ENCODE measurements around the gene GPR22. TPM values are rescaled to one million over a fixed set of nuclear protein-coding genes. Genes with fewer than 3 reads are reported as not detected.

Gene GPR22

GRCh38 chr7:107505362-107505761 lies 35.5 kb downstream of the GPR22 start:
- Histone ChIP-seq H3K27me3 (ENCODE audit: control insufficient read depth, insufficient read depth, low read length) (no peaks in the 10 kb centered on the region), H3K9ac (ENCODE audit: low read depth, low read length) (no peak overlapping the region), H3K4me3 (ENCODE audit: low read length) (no peak overlapping the region), H3K4me2 (ENCODE audit: low read length) (no peak overlapping the region), H3K4me1 (ENCODE audit: control insufficient read depth, insufficient read depth, low read length) (no peaks in the 10 kb centered on the region), H3K9me3 (replicated peaks; ENCODE audit: low read length) (no peaks in the 10 kb centered on the region), H3K36me3 (ENCODE audit: insufficient read depth, low read length) (no peaks in the 10 kb centered on the region)

DNA sequence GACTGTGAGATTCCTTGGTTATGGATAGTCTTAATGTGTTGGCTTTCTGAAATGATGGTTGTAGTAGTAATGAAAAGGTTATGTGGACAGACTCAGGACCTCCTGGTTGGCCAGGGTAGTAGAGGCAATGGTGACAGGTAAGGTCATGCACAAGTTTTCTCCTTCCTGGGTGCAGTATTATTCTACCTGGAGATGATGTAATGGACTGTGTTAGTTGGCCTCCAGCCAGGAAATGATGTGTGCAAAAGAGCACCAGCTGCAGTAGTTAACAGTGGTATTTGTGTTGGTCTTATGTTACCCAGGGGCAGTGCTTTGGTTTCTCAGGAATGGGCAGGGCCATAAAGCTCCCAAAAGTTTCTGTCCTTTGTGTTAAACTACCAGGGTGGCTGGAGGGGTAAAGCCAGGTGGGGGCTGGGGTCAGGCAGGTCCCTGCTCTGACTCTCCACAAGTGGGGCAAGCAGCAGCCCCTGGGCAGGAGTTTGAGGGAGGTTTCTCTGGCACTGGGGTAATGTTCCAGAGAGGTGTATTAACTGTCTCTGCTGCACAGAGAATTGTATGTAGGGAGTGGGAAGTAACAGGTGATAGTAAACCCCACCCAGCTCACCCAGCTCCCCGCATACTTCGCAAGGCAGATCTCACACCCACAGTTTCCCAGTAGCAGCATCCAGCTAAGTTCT lies 36.3 kb downstream of the GPR22 start:
- H3K36me3 ChIP-seq (ENCODE audit: insufficient read depth, low read length) = no peaks in the 10 kb centered on the region
- no peaks in the 10 kb centered on the region for H3K27me3 ChIP-seq (ENCODE audit: control insufficient read depth, insufficient read depth, low read length)
- no peak overlapping the region for H3K4me3 ChIP-seq (ENCODE audit: low read length)
- H3K9ac ChIP-seq (ENCODE audit: low read depth, low read length) = no peak overlapping the region
- H3K4me2 ChIP-seq (ENCODE audit: low read length) = no peak overlapping the region
- H3K4me1 ChIP-seq (ENCODE audit: control insufficient read depth, insufficient read depth, low read length) = no peaks in the 10 kb centered on the region
- no peaks in the 10 kb centered on the region for H3K9me3 ChIP-seq (replicated peaks; ENCODE audit: low read length)

- Histone ChIP-seq H3K27me3 (ENCODE audit: control insufficient read depth, insufficient read depth, low read length) (no peaks in the 10 kb centered on the region), H3K9ac (ENCODE audit: low read depth, low read length) (no peak overlapping the region), H3K4me1 (ENCODE audit: control insufficient read depth, insufficient read depth, low read length) (no peaks in the 10 kb centered on the region), H3K4me2 (ENCODE audit: low read length) (no peak overlapping the region), H3K36me3 (ENCODE audit: insufficient read depth, low read length) (no peaks in the 10 kb centered on the region), H3K9me3 (replicated peaks; ENCODE audit: low read length) (no peaks in the 10 kb centered on the region), H3K4me3 (ENCODE audit: low read length) (no peak overlapping the region)
These were observed 37.0 kb downstream of the GPR22 start for GRCh38 chr7:107506674-107507339.

Small RNA genes lying within 50 kb of the gene (small RNA-seq; reads per million reads assigned to genes)
- not detected for gene AC002381.1
